Activated T-cell treated with anti-CD3 and anti-CD28 coated beads for 4 hours (primary cell): Measurements from ENCODE around the gene NECTIN3.

Source experiments
- DNase-seq: peaks from one replicate; pipeline ENCODE4 v3.0.0-alpha.2; 2020

Gene NECTIN3

DNA sequence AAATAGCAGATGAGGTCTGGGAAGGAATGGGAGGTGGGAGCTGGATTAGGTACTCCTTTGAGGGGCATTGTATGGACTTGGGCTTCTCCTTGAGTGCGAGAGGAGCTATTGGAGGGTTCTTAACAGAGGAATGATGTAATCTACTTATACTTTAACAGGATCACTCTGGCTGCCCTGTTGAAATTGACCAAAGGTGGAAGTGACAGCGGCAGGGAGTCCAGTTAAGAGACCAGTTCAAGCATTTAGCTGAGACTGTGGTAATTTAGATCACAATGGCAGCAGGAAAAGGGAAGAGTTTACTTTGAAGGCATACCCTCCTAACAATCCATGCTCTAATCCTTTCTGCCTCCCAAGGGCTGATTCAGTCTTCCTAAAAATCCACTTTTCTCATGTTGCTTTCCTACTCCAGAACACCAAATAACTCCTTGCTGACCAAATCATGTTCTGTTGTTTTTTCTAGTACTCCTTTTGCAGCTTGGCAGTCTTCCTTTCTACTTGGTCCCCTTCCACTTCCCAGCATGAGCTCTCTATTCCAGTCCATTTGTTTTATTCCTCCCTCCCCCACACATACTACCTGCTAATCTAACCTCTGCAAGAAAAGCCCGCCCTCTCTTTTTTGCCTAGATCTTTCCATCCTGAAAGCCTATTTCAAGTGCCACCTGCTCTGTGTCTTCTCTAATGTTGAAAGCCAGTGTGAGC lies 139.4 kb downstream of the NECTIN3 start:
- DNase-seq: no peak

DNA sequence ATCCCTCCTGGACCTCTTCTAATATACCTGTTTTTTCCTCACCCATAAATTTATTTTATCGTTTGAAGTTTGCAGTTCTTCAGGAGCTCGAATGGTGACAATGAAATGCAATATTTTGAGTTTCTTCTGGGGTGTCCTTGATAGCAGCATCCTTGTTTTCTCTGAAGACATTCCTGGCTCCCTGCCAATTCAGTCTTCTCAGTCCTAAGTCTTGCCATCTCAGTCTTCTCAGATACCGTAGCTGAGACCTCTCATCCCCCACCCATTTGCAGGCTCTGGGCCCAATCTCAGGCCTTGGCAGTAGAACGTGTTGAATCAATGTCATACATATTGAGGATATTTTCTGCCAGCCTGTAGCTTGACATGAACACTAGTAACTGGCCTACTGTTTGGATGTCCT lies 140.9 kb downstream of the NECTIN3 start:
- DNase-seq: no peak

DNA sequence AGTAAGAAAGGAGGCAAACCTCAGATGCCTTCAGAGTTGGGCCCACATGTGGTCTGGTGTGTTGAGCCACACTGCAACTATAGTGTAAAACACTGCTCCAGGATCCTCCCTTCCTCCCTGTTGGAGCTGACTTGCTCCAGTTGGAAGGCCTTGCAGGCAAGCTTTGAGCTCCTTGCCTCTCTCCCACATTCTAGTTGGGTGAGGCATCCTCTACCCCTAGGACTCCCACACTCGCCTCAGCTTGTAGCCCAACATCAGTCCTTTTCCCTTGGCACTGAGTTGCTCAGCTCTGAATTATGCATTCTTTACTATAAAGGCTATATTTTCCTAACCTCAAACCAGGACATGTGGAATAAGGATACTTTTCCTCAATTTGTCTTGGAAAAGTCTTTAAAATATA lies 143.9 kb downstream of the NECTIN3 start:
- no peak for DNase-seq

DNA sequence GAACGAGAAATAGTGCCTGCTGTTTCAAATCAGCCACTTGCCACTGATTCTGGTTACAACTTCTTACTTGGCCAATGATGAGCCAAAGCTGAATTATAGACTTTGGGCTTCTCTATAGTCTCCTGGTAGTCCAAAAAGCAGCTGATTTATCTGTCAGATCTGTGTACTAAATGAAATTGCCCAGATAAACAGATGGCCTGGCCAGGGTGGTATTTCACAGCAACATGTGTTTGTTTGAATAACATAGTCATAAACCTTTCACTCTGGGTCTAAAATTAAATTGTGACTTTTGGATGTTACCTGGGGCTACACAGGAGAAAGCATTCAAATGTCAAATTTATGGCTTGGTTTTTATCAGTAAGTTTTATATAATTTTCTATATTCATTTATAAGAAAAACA lies 147.0 kb downstream of the NECTIN3 start:
- no peak for DNase-seq

DNA sequence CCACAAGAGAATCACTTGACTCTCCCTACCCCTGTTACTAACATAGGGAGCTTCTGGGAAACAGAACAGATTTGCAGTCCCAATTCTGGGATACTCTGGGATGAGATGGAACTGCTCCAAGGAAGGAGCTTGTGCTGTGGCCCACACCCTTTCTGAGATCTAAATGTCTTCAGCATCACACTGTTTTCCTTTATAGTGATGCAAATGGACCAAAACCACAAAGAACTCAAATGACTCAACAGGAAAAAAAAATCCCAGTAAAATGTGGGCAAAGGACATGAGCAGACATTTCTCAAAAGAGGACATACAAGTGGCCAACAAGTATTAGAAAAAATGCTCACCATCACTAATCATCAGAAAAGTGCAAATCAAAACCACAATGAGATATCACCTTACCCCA lies 155.6 kb downstream of the NECTIN3 start:
- no peak for DNase-seq

DNA sequence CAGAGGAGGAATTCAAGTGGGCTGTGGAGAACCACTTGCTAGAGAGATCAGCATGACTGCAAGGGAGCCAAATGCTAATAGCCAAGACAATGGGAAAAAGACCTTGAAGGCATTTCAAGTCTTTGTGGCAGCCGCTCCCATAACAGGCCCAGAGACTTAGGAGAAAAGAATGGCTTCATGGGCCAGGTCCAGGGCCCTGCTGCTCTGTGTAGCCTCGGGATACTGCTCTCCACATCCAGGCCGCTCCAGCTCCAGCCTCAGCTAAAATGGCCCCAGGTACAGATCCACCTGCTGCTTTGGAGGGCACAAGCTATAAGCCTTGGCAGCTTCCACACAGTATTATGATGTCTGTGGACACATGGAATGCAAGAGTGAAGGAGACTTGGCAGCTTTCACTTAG lies 157.7 kb downstream of the NECTIN3 start:
- no peak for DNase-seq

DNA sequence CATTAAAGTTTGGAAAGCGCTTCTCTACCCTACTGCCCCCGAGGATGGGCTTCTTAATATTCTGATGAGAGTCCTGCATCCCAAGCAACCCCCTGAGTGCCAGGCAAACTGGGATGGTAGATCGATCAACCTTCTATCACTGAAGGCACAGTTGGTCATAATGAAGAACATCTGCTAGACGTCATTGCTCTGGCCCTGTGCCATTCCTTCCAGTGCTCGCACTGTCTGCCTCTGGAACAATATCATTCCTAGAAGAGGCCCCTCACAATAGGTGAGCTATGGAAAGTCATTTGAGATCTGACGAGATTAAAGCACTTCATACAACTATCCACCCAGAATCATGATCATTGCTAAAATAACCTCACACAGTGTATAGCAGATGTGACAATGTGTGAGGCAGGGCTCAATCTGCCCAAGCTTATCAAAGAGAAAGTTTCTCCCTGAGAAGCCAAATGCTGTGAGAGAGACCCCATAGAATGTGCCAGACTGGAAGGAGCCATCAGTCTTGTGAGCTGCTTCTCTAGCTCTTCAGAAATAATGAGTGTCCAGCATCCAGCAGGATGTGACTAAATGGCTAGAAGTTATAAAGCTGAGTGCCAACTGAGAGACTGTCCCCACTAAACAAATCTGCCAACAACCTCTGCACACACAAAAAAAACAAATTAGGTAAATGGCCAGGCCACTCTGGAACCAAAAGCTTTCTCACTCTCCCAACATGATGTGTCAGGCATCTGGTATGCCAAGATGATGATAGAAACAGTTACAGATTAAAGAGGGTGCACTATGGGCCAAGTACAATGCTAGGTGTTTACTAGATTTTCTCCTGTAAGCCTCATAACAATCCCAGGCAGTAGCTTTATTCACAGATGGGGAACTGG lies 165.5 kb downstream of the NECTIN3 start:
- no peak for DNase-seq

DNA sequence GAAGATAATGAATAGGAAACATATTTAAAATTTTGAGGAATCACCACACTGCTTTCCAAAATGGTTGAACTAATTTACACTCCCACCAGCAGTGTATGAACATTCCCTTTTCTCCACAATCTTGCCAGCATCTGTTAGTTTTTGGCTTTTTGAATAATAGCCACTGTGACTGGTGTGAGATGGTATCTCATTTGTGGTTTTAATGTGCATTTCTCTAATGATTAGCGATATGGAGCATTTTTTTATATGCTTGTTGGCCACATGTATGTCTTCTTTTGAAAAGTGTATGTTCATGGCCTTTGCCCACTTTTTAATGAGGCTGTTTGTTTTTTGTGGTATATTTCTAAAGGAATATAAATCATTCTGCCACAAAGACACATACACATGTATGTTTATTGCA lies 166.3 kb downstream of the NECTIN3 start:
- DNase-seq: no peak

DNA sequence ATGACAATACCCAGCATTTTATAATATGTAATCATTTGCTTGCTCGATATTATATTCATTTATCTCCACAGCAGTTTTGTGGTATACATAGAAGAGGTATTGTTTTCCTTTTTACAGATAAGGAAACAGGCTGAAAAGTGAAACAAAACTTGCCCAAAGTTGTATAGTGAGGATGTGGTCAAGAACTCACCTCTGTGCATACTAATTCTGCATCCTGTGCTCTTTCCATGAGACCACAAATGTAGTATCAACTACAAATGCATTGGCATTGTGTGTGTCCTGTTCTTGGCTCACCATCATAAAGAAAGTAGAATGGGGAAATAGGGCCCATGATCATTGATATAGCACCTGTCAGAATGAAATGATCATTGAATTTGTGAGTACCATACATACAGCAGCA lies 167.3 kb downstream of the NECTIN3 start:
- DNase-seq: no peak

DNA sequence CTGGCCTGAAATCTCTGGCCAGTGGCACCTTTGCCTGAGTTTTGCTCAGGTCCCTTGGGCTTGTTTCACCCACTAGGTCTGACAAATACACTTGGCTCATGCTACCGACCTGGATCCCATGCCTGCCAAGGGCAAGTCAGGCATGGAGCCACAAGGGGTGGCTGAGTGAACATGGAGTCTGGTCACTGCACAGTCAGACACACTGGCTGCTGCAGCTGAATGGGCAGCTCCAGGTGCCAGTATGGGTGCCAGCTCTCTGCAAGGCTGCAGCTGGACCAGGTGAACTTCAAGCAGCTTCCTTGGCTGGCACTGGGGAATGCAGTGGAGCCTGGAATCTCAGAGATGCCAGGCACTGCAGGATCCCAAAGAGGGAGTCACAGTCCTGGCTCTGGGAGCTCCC lies 170.3 kb downstream of the NECTIN3 start:
- DNase-seq: no peak
